ENCODE measurements around the gene FOXO3.

DNA sequence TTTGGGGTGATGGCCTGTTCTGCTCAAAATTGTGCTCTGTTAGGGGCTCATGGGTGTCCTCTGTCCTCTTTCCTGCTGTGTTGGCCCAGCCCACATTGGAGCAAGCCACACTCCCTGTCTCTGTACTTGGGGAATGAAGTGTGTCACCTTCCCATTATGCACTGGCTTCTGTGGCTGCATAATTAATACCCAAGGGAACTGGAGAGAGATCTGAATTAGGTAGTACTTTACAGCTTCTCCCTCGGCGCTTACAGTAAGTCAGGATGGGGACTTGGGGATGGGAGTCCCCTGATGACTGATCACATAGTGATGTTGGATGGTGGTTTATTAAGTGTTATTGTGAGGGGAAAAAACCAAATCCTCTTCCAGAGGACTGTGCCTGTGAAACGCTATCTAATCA lies 116.6 kb downstream of the FOXO3 start:
- no peak for TF ChIP-seq POLR2A (IDR thresholded peaks at IDR 0.05; ENCODE audit: low read depth, low read length)
- TF ChIP-seq, protein P1, sequence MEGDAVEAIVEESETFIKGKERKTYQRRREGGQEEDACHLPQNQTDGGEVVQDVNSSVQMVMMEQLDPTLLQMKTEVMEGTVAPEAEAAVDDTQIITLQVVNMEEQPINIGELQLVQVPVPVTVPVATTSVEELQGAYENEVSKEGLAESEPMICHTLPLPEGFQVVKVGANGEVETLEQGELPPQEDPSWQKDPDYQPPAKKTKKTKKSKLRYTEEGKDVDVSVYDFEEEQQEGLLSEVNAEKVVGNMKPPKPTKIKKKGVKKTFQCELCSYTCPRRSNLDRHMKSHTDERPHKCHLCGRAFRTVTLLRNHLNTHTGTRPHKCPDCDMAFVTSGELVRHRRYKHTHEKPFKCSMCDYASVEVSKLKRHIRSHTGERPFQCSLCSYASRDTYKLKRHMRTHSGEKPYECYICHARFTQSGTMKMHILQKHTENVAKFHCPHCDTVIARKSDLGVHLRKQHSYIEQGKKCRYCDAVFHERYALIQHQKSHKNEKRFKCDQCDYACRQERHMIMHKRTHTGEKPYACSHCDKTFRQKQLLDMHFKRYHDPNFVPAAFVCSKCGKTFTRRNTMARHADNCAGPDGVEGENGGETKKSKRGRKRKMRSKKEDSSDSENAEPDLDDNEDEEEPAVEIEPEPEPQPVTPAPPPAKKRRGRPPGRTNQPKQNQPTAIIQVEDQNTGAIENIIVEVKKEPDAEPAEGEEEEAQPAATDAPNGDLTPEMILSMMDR (IDR thresholded peaks at IDR 0.05; ENCODE audit: extremely low read depth in 1 of 2, insufficient read depth in 1 of 2, low read depth in 1 of 2, low read length in 2 of 2): no peak
